ENCODE data around the gene STK32B.
"Not testable (repeated sequence)": the region's sequence is repeated elsewhere in the genome, so short reads cannot be mapped to it uniquely, and the experiment has no call there.

STK32B gene

GRCh38 chr4:5280069-5280468, 228.8 kb downstream of the STK32B start:
- DNase-seq = not testable (repeated sequence)

- no peak for DNase-seq
These were observed 229.5 kb downstream of the STK32B start for GRCh38 chr4:5280828-5281227.

GRCh38 chr4:5283837-5284236, 232.6 kb downstream of the STK32B start:
- no peak for DNase-seq

GRCh38 chr4:5284517-5284916, 233.2 kb downstream of the STK32B start:
- DNase-seq = no peak

GRCh38 chr4:5292101-5292500, 240.8 kb downstream of the STK32B start:
- no peak for DNase-seq

- not testable (repeated sequence) for DNase-seq
These were observed 246.9 kb downstream of the STK32B start for GRCh38 chr4:5298000-5298787.

- DNase-seq = no peak
These were observed 249.0 kb downstream of the STK32B start for GRCh38 chr4:5300283-5300682.

GRCh38 chr4:5307928-5308327, 256.6 kb downstream of the STK32B start:
- no peak for DNase-seq

- no peak for DNase-seq
These were observed 271.0 kb downstream of the STK32B start for GRCh38 chr4:5322321-5322720.

- DNase-seq = no peak
These were observed 279.2 kb downstream of the STK32B start for GRCh38 chr4:5330339-5330989.

GRCh38 chr4:5337731-5338130, 286.5 kb downstream of the STK32B start:
- DNase-seq = no peak

- DNase-seq = no peak
These were observed 287.3 kb downstream of the STK32B start for GRCh38 chr4:5338531-5338930.

GRCh38 chr4:5340991-5341451, 289.7 kb downstream of the STK32B start:
- no peak for DNase-seq

- no peak for DNase-seq
These were observed 290.2 kb downstream of the STK32B start for GRCh38 chr4:5341526-5341925.

GRCh38 chr4:5355846-5356245, 304.6 kb downstream of the STK32B start:
- DNase-seq = no peak

- DNase-seq = no peak
These were observed 306.6 kb downstream of the STK32B start for GRCh38 chr4:5357870-5358269.

- no peak for DNase-seq
These were observed 310.7 kb downstream of the STK32B start for GRCh38 chr4:5361968-5362367.

- no peak for DNase-seq
These were observed 313.1 kb downstream of the STK32B start for GRCh38 chr4:5364406-5364805.

- DNase-seq = peak; percentile 86
These were observed 314.1 kb downstream of the STK32B start for GRCh38 chr4:5365071-5366008.

- DNase-seq = no peak
These were observed 314.7 kb downstream of the STK32B start for GRCh38 chr4:5366009-5366386.

GRCh38 chr4:5366421-5366820, 315.1 kb downstream of the STK32B start:
- no peak for DNase-seq

- no peak for DNase-seq
These were observed 317.1 kb downstream of the STK32B start for GRCh38 chr4:5368426-5368825.

- DNase-seq = peak; percentile 44
These were observed 319.0 kb downstream of the STK32B start for GRCh38 chr4:5370286-5370685.
